ENCODE measurements around the gene ROBO1. TPM values are rescaled to one million over a fixed set of nuclear protein-coding genes. Genes with fewer than 3 reads are reported as not detected.

The ROBO1 gene
- total and polyA plus RNA-seq, 2 donors (not counting 1 experiment from before 2014, with no cell fraction given): 0.27 to 3.2 TPM

DNA sequence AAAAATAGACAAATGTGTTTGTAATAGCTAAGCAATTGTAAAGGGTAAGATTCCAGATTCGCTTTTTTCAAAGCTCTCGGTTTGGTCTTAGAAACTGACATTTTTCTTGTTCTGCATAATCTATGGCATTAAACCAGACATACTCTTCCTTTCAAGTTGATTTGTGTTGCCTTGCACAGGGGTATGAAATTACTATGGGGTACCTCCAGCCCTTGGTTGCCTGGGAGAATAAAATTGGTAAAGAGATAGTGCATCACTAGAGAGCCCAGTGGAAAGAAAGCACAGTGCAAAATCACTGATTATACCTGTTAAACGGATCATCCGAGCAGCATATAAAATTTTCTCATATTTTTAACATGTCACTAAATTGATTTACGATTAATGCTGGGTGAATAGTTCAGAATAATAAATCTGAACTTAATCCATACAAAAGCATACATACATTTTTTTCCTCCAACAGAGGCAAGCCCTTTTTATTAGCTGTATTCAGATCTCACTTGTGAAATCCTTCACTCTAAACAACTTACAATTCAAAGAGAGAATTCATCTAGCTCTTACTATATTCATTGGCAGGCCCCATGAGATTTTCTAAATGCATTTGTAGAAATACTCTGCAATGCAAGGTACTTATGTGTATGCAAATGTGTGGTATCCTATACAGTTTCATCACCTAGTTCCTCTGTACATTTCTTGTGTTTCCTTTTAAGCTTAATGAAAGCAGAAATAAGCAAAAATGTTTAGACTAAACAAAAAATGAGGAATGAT is 224.4 kb downstream of the ROBO1 start:
- no peak overlapping the region for H3K4me3 Mint-ChIP-seq
- Histone ChIP-seq H4K20me1 (ENCODE audit: control insufficient read depth, insufficient read depth, low read length, poor library complexity, severe bottlenecking) (no peaks in the 10 kb centered on the region), H3K27me3 (replicated peaks in 1 of 4; ENCODE audit: control extremely low read depth in 1 of 4, control insufficient read depth in 3 of 4, insufficient read depth in 4 of 4, low read length in 3 of 4) (no peaks in the 10 kb centered on the region), H2AFZ (ENCODE audit: insufficient read depth, low read depth, low read length, poor library complexity, severe bottlenecking) (no peak overlapping the region), H3K4me2 (replicated peaks; ENCODE audit: low read depth, low read length, poor library complexity, severe bottlenecking) (no peak overlapping the region), H3K9ac (ENCODE audit: low read length) (no peak overlapping the region), H3K9me3 (ENCODE audit: control extremely low read depth in 1 of 3, control insufficient read depth in 2 of 3, insufficient read depth in 1 of 3, low read length in 2 of 3) (no peaks in the 10 kb centered on the region), H3K79me2 (ENCODE audit: control insufficient read depth, insufficient read depth, low read length) (no peaks in the 10 kb centered on the region), H3K27ac (ENCODE audit: low read length in 2 of 2) (no peak overlapping the region), H3K36me3 (replicated peaks in 1 of 2; ENCODE audit: control extremely low read depth in 1 of 2, control insufficient read depth in 1 of 2, extremely low read depth in 1 of 2, insufficient read depth in 2 of 2, low read length in 1 of 2) (no peaks in the 10 kb centered on the region), H3K4me3 (ENCODE audit: control extremely low read depth in 1 of 5, extremely low read depth in 1 of 5, insufficient read depth in 1 of 5, low read depth in 2 of 5, low read length in 4 of 5) (no peak overlapping the region), H3K4me1 (ENCODE audit: control insufficient read depth in 2 of 2, insufficient read depth in 2 of 2, low read length in 2 of 2) (no peaks in the 10 kb centered on the region)
- ChIA-PET CTCF (no interaction called here), POLR2A (no interaction called here)
- no peaks in the 10 kb centered on the region for H3K9me3 Mint-ChIP-seq (ENCODE audit: insufficient read depth)
- no CpG with 5 or more reads among the region's 5 CpGs for WGBS (ENCODE audit: insufficient coverage)
- ATAC-seq (ENCODE audit: low read depth) (no peak), DNase-seq (no peak)
- no peak for TF ChIP-seq EZH2 (IDR thresholded peaks at IDR 0.05; ENCODE audit: borderline replicate concordance, insufficient read depth, low read depth, low read length, poor library complexity, severe bottlenecking)
- TF ChIP-seq, protein P1, sequence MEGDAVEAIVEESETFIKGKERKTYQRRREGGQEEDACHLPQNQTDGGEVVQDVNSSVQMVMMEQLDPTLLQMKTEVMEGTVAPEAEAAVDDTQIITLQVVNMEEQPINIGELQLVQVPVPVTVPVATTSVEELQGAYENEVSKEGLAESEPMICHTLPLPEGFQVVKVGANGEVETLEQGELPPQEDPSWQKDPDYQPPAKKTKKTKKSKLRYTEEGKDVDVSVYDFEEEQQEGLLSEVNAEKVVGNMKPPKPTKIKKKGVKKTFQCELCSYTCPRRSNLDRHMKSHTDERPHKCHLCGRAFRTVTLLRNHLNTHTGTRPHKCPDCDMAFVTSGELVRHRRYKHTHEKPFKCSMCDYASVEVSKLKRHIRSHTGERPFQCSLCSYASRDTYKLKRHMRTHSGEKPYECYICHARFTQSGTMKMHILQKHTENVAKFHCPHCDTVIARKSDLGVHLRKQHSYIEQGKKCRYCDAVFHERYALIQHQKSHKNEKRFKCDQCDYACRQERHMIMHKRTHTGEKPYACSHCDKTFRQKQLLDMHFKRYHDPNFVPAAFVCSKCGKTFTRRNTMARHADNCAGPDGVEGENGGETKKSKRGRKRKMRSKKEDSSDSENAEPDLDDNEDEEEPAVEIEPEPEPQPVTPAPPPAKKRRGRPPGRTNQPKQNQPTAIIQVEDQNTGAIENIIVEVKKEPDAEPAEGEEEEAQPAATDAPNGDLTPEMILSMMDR (IDR thresholded peaks at IDR 0.05): no peak
- no peak overlapping the region for H3K27ac Mint-ChIP-seq
- H3K27me3 Mint-ChIP-seq: no peaks in the 10 kb centered on the region
- intact Hi-C loops (cut with micrococcal nuclease): no loop called here
- no peaks in the 10 kb centered on the region for H3K4me1 Mint-ChIP-seq

DNA sequence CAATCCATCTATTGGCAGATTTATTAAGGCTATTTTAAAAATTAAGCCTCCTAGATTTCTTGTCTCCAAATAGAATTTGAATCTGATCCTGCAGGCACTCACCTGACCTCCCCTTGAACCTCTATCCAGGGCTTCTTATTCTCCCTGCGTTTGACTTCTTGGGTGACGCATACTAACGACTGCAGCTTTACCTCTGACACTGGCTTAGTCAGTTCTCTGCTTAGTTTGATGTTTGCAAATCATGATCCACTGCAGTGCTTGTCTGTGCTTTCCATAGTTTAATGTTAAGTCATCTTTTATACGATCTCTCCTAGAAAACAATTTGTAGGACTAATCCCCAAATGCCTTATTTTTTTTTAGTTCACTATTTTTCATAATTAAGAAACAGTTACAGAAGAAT is 233.1 kb downstream of the ROBO1 start:
- Mint-ChIP-seq H3K9me3 (ENCODE audit: insufficient read depth) (no peaks in the 10 kb centered on the region), H3K4me3 (no peak overlapping the region), H3K4me1 (no peaks in the 10 kb centered on the region), H3K27ac (no peak overlapping the region), H3K27me3 (no peaks in the 10 kb centered on the region)
- no peak overlapping the region for H3K4me3 ChIP-seq (ENCODE audit: control extremely low read depth in 1 of 5, extremely low read depth in 1 of 5, insufficient read depth in 1 of 5, low read depth in 2 of 5, low read length in 4 of 5)
- TF ChIP-seq, protein P1 (IDR thresholded peaks at IDR 0.05): no peak
- no peak for TF ChIP-seq EZH2 (IDR thresholded peaks at IDR 0.05; ENCODE audit: borderline replicate concordance, insufficient read depth, low read depth, low read length, poor library complexity, severe bottlenecking)
- no peaks in the 10 kb centered on the region for H3K79me2 ChIP-seq (ENCODE audit: control insufficient read depth, insufficient read depth, low read length)
- H3K9me3 ChIP-seq (ENCODE audit: control extremely low read depth in 1 of 3, control insufficient read depth in 2 of 3, insufficient read depth in 1 of 3, low read length in 2 of 3): no peaks in the 10 kb centered on the region
- 80% methylated on average over 1 of the region's 4 CpGs for WGBS (ENCODE audit: insufficient coverage)
- CTCF ChIA-PET: no interaction called here
- H3K27me3 ChIP-seq (replicated peaks in 1 of 4; ENCODE audit: control extremely low read depth in 1 of 4, control insufficient read depth in 3 of 4, insufficient read depth in 4 of 4, low read length in 3 of 4): no peaks in the 10 kb centered on the region
- H3K36me3 ChIP-seq (replicated peaks in 1 of 2; ENCODE audit: control extremely low read depth in 1 of 2, control insufficient read depth in 1 of 2, extremely low read depth in 1 of 2, insufficient read depth in 2 of 2, low read length in 1 of 2): no peaks in the 10 kb centered on the region
- no peak overlapping the region for H3K9ac ChIP-seq (ENCODE audit: low read length)
- H4K20me1 ChIP-seq (ENCODE audit: control insufficient read depth, insufficient read depth, low read length, poor library complexity, severe bottlenecking): no peaks in the 10 kb centered on the region
- DNase-seq (no peak), ATAC-seq (ENCODE audit: low read depth) (no peak)
- intact Hi-C loops (cut with micrococcal nuclease): no loop called here
- H3K27ac ChIP-seq (ENCODE audit: low read length in 2 of 2): no peak overlapping the region
- H2AFZ ChIP-seq (ENCODE audit: insufficient read depth, low read depth, low read length, poor library complexity, severe bottlenecking): no peak overlapping the region
- H3K4me2 ChIP-seq (replicated peaks; ENCODE audit: low read depth, low read length, poor library complexity, severe bottlenecking): no peak overlapping the region
- POLR2A ChIA-PET: no interaction called here
- H3K4me1 ChIP-seq (ENCODE audit: control insufficient read depth in 2 of 2, insufficient read depth in 2 of 2, low read length in 2 of 2): no peaks in the 10 kb centered on the region

Measured in B cell (primary cell).